Right ventricle myocardium inferior (tissue), 1 donor: ENCODE measurements around the gene TMEM163. TPM values are rescaled to one million over a fixed set of nuclear protein-coding genes. Genes with fewer than 3 reads are reported as not detected.

Experiments used
- ATAC-seq: fragments of 200-7000 bp; cut with Tn5 transposase; one replicate; pipeline ENCODE4 v1.9.1; 2020; ENCODE audit warnings: mild to moderate bottlenecking, moderate library complexity
- DNase-seq: peaks from one replicate; pipeline ENCODE4 v3.0.0; 2021; ENCODE audit errors: missing footprints
- intact Hi-C: fragments of 100-400 bp; cut with DNase I; formaldehyde crosslinking; loops from one replicate; pipeline ENCODE4 v1.11.0; 2022
- total RNA-seq: library from RNA; stranded (reverse); fragmentation: NEBNext Ultra II Directional; extraction: Animal tissue kit (Norgen Biotek cat#: 25700); gene quantifications from one replicate; pipeline ENCODE4 v1.2.1, GENCODE V29; 2021
- donor health status: DM: no; HTN: yes; CAD: no; lungs with severe emphysema.

TMEM163 gene
- total RNA-seq, 1 donor from 2014 or later, result 0.46 TPM

- DNase-seq (no peak), ATAC-seq (no peak)
- intact Hi-C loops, result no loop called here
These were observed 273.7 kb downstream of the TMEM163 start for GRCh38 chr2:134445116-134445515.

- DNase-seq (no peak), ATAC-seq (no peak)
- intact Hi-C loops, result no loop called here
These were observed 274.9 kb downstream of the TMEM163 start for GRCh38 chr2:134443814-134444480.

- no peak for DNase-seq
- ATAC-seq, result peak; percentile 76
- intact Hi-C loops, result no loop called here
These were observed 277.5 kb downstream of the TMEM163 start for GRCh38 chr2:134441153-134441863.

GRCh38 chr2:134440336-134440909, 278.4 kb downstream of the TMEM163 start:
- DNase-seq (no peak), ATAC-seq (no peak)
- intact Hi-C loops, result no loop called here

GRCh38 chr2:134438371-134438770, 280.4 kb downstream of the TMEM163 start:
- DNase-seq (no peak), ATAC-seq (no peak)
- intact Hi-C loops, result no loop called here

- ATAC-seq (no peak), DNase-seq (no peak)
- intact Hi-C loops, result no loop called here
These were observed 282.1 kb downstream of the TMEM163 start for GRCh38 chr2:134436706-134437105.

- DNase-seq, result no peak
- intact Hi-C loops, result no loop called here
- ATAC-seq, result no peak
These were observed 282.9 kb downstream of the TMEM163 start for GRCh38 chr2:134435936-134436335.

GRCh38 chr2:134435505-134435904, 283.3 kb downstream of the TMEM163 start:
- intact Hi-C loops, result no loop called here

GRCh38 chr2:134433979-134434378, 284.8 kb downstream of the TMEM163 start:
- no peak for DNase-seq
- no peak for ATAC-seq
- intact Hi-C loops, result no loop called here

More at GRCh38 chr2:134435505-134435904, 283.3 kb downstream of the TMEM163 start:
- no peak for ATAC-seq
- DNase-seq, result no peak

- ATAC-seq (no peak), DNase-seq (no peak)
- intact Hi-C loops, result no loop called here
These were observed 285.3 kb downstream of the TMEM163 start for GRCh38 chr2:134433469-134433868.

GRCh38 chr2:134432435-134432883, 286.3 kb downstream of the TMEM163 start:
- intact Hi-C loops, result no loop called here
- ATAC-seq (no peak), DNase-seq (no peak)

GRCh38 chr2:134431838-134432434, 286.9 kb downstream of the TMEM163 start:
- ATAC-seq, result no peak
- intact Hi-C loops, result no loop called here
- DNase-seq, result no peak

GRCh38 chr2:134429886-134430285, 288.9 kb downstream of the TMEM163 start:
- intact Hi-C loops, result no loop called here
- DNase-seq (no peak), ATAC-seq (no peak)

- DNase-seq (no peak), ATAC-seq (no peak)
- intact Hi-C loops, result no loop called here
These were observed 292.1 kb downstream of the TMEM163 start for GRCh38 chr2:134426721-134427120.

GRCh38 chr2:134425724-134426496, 292.9 kb downstream of the TMEM163 start:
- no peak for DNase-seq
- no peak for ATAC-seq
- intact Hi-C loops, result no loop called here

- intact Hi-C loops, result no loop called here
- ATAC-seq (peak; percentile 45), DNase-seq (no peak)
These were observed 297.1 kb downstream of the TMEM163 start for GRCh38 chr2:134421556-134422328.

GRCh38 chr2:134420920-134421319, 297.9 kb downstream of the TMEM163 start:
- ATAC-seq (peak; percentile 43), DNase-seq (no peak)
- intact Hi-C loops, result no loop called here

GRCh38 chr2:134420259-134420658, 298.5 kb downstream of the TMEM163 start:
- intact Hi-C loops, result no loop called here
- ATAC-seq, result peak; percentile 50
- DNase-seq, result no peak
